ENCODE results near the gene ATP6V1B1.
A peak's percentile ranks its signal among the peaks of the same experiment; 100 is the strongest.

Gene ATP6V1B1

DNA sequence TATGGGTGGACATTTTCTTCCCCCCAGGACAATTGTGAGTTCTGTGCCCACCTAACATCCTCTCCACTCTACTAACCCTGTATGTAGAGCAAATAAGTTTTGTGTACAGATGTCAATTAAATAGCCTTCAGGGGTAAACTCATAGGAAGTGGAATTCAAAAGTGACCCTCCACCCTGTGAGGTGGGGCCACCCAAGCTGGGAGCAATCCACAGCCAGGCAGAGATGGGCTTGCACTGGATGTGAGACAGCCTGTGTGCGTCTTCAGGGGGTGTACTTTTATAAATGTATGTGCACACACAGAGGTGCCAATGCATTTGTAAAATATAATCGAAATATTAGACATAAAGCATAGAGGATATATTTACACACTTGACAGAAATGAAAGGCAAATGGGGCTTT is 33.1 kb upstream of the ATP6V1B1 start:
- H3K9ac ChIP-seq (ENCODE audit: low read length): no peak overlapping the region
- no peaks in the 10 kb centered on the region for H3K36me3 ChIP-seq (ENCODE audit: insufficient read depth, low read length)
- H3K9me3 ChIP-seq (ENCODE audit: low read length): no peaks in the 10 kb centered on the region
- H3K4me3 ChIP-seq (ENCODE audit: low read depth in 1 of 2, low read length in 2 of 2): peak overlapping the region in 1 of 2 donors; percentile 44
- H3K27me3 ChIP-seq (ENCODE audit: control insufficient read depth in 1 of 2, insufficient read depth in 2 of 2, low read length in 2 of 2): peaks cover 61 to 91% of the 10 kb centered on the region in 2 donors
- H3K4me1 ChIP-seq (ENCODE audit: insufficient read depth, low read length): peaks cover 11% of the 10 kb centered on the region
- no peak overlapping the region for H3K27ac ChIP-seq (ENCODE audit: low read depth, low read length)

DNA sequence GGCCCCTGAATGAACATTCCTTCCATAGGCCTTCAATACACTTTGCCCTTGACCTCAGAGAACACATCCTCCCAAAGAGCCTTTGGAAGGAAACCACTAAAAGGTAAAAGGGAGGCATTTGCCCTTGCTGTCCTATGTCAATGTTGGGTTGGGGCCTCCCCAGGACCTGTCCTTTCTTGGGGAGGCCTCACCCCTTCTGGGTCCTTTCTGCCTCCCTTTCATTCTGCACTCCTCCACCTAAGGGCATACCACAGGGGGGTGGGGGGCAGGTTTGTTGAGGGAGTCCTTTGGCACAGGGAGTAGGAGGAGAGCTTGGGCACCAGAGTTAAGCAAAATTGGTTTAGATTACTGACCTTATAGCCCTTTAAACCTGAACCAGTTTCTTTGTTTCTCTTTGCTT is 32.5 kb upstream of the ATP6V1B1 start:
- no peak overlapping the region for H3K4me3 ChIP-seq (ENCODE audit: low read depth in 1 of 2, low read length in 2 of 2)
- no peaks in the 10 kb centered on the region for H3K9me3 ChIP-seq (ENCODE audit: low read length)
- no peak overlapping the region for H3K9ac ChIP-seq (ENCODE audit: low read length)
- H3K27ac ChIP-seq (ENCODE audit: low read depth, low read length): no peak overlapping the region
- H3K27me3 ChIP-seq (ENCODE audit: control insufficient read depth in 1 of 2, insufficient read depth in 2 of 2, low read length in 2 of 2): peaks cover 60 to 92% of the 10 kb centered on the region in 2 donors
- peaks cover 11% of the 10 kb centered on the region for H3K4me1 ChIP-seq (ENCODE audit: insufficient read depth, low read length)
- H3K36me3 ChIP-seq (ENCODE audit: insufficient read depth, low read length): no peaks in the 10 kb centered on the region

DNA sequence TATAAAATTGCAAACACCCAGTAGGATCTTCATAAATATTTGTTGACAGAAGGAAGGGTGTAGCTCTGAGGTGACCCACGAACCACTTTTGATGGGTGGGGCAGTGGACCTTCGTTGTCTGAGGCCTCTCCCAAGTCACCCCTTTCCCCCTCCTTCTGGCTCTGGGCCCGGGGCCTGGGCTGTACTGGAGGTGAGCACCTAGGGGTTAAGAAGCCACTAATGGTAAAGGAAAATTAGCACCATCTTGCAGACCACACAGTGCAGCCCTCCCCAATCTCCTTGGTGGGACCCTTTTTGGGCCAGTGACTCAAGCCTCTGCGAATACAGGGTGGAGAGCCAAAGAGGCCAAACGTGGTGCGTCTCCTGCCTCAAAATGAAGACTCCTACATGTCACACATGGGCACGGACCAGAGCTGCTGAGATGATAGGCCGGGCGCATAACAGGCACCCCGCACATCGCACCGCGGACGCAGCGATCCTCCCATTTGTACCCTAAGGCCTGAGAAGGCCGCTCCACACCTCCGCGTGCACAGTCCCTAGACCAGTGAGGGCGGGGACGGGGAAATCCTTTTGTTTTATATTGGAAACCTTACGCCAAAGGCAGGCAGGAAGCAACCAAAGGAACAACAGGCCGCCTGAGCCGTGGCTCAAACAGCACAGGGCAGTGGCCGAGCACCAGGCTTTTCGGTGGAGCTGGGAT is 31.9 kb upstream of the ATP6V1B1 start:
- peaks cover 62 to 95% of the 10 kb centered on the region in 2 donors for H3K27me3 ChIP-seq (ENCODE audit: control insufficient read depth in 1 of 2, insufficient read depth in 2 of 2, low read length in 2 of 2)
- H3K4me3 ChIP-seq (ENCODE audit: low read depth in 1 of 2, low read length in 2 of 2): no peak overlapping the region
- no peaks in the 10 kb centered on the region for H3K9me3 ChIP-seq (ENCODE audit: low read length)
- peaks cover 11% of the 10 kb centered on the region for H3K4me1 ChIP-seq (ENCODE audit: insufficient read depth, low read length)
- H3K36me3 ChIP-seq (ENCODE audit: insufficient read depth, low read length): no peaks in the 10 kb centered on the region
- H3K27ac ChIP-seq (ENCODE audit: low read depth, low read length): no peak overlapping the region
- H3K9ac ChIP-seq (ENCODE audit: low read length): no peak overlapping the region

GRCh38 chr2:70904371-70905216 is 31.1 kb upstream of the ATP6V1B1 start:
- Histone ChIP-seq H3K27ac (ENCODE audit: low read depth, low read length) (no peak overlapping the region), H3K4me3 (ENCODE audit: low read depth in 1 of 2, low read length in 2 of 2) (no peak overlapping the region), H3K36me3 (ENCODE audit: insufficient read depth, low read length) (no peaks in the 10 kb centered on the region), H3K27me3 (ENCODE audit: control insufficient read depth in 1 of 2, insufficient read depth in 2 of 2, low read length in 2 of 2) (peaks cover 55 to 93% of the 10 kb centered on the region in 2 donors), H3K4me1 (ENCODE audit: insufficient read depth, low read length) (peaks cover 11% of the 10 kb centered on the region), H3K9me3 (ENCODE audit: low read length) (no peaks in the 10 kb centered on the region), H3K9ac (ENCODE audit: low read length) (no peak overlapping the region)

DNA sequence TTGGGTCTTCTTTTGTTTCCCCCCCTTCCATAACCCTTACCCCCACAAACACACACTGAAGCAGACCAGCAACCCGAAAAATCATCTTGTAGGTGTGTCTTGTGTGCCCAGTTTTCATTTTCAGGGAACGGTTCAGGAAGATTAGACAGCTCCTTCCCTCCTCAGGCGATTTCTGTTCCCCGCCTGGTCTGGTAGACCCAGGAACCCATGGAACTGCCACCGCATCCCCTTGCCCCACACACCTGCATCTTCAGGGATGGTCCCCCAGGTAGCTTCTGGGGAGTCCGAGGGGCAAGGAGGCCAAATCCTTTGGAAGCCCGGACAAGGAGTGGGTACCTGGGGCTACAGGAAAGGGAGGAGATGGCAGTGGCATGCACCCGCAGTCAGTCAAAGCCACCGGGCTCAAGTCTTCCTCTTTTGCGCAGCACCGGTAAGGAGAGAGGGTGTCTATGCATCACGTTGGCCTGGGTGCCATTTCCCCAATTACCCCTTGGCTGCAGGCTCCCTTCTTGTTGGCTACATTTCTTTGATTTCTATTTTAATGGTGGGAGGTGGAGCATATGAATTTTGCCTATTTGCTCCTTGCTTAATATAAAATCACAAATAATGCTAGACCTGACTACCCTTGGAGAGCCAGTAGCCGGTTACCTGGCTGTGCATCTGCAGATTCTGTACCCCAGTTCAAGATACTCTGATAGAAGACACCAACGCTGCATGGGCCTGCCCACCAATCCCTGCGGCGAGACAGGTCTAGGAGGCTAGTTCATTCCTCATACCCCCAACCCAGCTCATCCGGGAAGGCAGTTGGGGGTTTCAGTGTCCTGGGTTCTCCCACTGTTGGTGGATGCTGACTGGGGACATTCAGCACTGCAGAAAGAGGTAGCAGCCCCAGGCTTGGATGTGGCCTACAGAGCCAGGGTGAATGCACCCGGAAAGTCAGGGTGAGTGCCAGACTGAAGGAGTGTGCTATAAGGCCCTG is 30.0 kb upstream of the ATP6V1B1 start:
- no peak overlapping the region for H3K9ac ChIP-seq (ENCODE audit: low read length)
- H3K27me3 ChIP-seq (ENCODE audit: control insufficient read depth in 1 of 2, insufficient read depth in 2 of 2, low read length in 2 of 2): peaks cover 52 to 90% of the 10 kb centered on the region in 2 donors

DNA sequence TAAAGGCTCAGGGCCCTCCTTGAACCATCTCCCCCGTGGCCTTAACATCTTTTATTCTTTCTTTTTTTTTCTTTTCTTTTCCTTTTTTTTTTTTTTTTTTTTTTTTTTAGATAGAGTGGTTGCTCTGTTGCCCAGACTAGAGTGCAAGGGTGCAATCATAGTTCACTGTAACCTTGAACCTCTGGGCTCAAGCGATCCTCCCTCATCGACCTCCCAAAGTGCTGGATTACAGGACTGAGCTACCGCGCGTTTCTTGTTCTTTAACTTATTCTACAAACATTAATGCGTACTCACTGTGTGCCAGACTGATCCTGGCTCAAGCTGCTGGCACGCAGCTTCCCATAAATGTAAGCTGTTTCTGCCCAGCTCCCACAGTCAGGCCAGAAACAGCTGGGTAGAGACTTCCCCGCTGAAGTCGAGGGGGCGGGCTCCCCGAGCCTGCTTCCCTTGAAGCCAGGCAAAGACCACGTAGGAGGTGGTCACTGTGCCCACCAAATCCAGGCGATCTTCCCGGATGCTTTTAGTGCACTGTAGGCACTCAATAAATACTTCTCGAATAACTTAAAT is 29.2 kb upstream of the ATP6V1B1 start:
- H3K27ac ChIP-seq (ENCODE audit: low read depth, low read length): no peak overlapping the region
- H3K4me1 ChIP-seq (ENCODE audit: insufficient read depth, low read length): peaks cover 5% of the 10 kb centered on the region
- peaks cover 52 to 88% of the 10 kb centered on the region in 2 donors for H3K27me3 ChIP-seq (ENCODE audit: control insufficient read depth in 1 of 2, insufficient read depth in 2 of 2, low read length in 2 of 2)
- no peak overlapping the region for H3K4me3 ChIP-seq (ENCODE audit: low read depth in 1 of 2, low read length in 2 of 2)
- H3K9ac ChIP-seq (ENCODE audit: low read length): no peak overlapping the region
- no peaks in the 10 kb centered on the region for H3K36me3 ChIP-seq (ENCODE audit: insufficient read depth, low read length)
- no peaks in the 10 kb centered on the region for H3K9me3 ChIP-seq (ENCODE audit: low read length)

More for the DNA sequence above, 30.0 kb upstream of the ATP6V1B1 start:
- Histone ChIP-seq H3K4me1 (ENCODE audit: insufficient read depth, low read length) (peaks cover 10% of the 10 kb centered on the region), H3K27ac (ENCODE audit: low read depth, low read length) (no peak overlapping the region), H3K9me3 (ENCODE audit: low read length) (no peaks in the 10 kb centered on the region), H3K4me3 (ENCODE audit: low read depth in 1 of 2, low read length in 2 of 2) (no peak overlapping the region), H3K36me3 (ENCODE audit: insufficient read depth, low read length) (no peaks in the 10 kb centered on the region)

DNA sequence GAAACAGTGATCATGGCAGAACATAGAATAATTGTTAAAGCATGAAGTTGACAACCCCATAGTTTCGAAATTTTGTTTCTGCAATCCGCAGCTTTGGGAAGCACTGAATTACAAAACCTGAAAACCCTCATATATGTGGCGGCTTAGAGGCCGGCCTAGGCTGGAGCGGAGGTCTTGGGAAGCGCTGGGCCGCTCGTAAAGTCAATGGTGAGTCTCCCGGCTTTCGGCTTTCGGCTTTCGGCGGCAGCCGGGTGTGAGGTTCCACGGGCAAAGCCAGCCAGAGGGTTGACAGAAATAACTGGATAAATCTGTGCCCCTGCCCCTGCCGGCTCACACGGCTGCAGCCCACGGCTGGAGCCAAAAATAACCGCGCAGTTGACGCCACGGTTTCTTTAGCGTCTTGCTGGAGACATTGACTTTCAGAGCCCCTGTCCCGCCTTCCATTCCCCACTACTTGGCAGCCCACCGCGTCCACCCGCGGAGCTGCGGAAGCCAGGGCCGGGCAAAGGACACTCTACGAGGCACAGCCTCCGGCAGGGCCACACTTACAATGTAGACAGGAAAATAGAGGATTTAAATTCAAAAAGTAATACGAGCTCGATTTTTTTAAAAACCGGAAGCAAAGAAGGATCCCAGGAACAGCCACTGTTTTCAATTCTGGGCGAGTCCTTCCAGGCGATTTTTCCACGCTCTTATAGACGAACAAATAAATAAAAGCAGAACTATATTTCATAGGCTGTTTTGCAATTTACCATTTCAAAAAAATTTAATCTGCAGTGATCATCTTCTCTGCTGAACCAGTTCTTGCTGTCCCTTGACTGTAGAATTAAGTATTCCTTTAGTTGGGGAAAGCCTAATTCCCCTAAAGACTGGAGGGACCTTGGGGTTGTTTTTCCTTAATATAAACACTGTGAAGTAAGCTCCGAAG is 28.3 kb upstream of the ATP6V1B1 start:
- Histone ChIP-seq H3K9me3 (ENCODE audit: low read length) (no peaks in the 10 kb centered on the region), H3K9ac (ENCODE audit: low read length) (no peak overlapping the region), H3K27ac (ENCODE audit: low read depth, low read length) (no peak overlapping the region), H3K27me3 (ENCODE audit: control insufficient read depth in 1 of 2, insufficient read depth in 2 of 2, low read length in 2 of 2) (peaks cover 47 to 81% of the 10 kb centered on the region in 2 donors), H3K4me1 (ENCODE audit: insufficient read depth, low read length) (no peaks in the 10 kb centered on the region), H3K36me3 (ENCODE audit: insufficient read depth, low read length) (no peaks in the 10 kb centered on the region), H3K4me3 (ENCODE audit: low read depth in 1 of 2, low read length in 2 of 2) (peak overlapping the region in 1 of 2 donors; percentile 13)

DNA sequence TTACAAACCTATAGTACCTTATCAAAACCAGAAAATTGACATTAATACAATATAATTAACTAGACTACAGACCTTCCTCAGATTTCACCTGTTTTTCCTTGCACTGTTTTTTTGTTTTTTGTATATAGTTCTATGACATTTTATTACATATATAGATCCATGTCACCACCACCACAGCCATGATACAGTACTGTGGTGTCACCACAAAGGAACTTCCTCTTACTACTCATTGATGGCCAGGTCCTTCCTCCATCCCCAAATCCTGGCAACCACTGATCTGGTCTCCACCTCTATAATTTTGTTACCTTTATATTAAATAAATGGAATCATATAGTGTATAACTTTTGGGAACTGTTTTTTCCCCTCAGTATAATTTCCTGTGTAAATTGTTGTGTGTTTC is 19.4 kb upstream of the ATP6V1B1 start:
- H3K4me1 ChIP-seq (ENCODE audit: insufficient read depth, low read length): no peaks in the 10 kb centered on the region
- no peak overlapping the region for H3K4me3 ChIP-seq (ENCODE audit: low read depth in 1 of 2, low read length in 2 of 2)
- no peak overlapping the region for H3K27ac ChIP-seq (ENCODE audit: low read depth, low read length)
- H3K9ac ChIP-seq (ENCODE audit: low read length): no peak overlapping the region
- peaks cover 0 to 13% of the 10 kb centered on the region in 2 donors for H3K27me3 ChIP-seq (ENCODE audit: control insufficient read depth in 1 of 2, insufficient read depth in 2 of 2, low read length in 2 of 2)
- no peaks in the 10 kb centered on the region for H3K9me3 ChIP-seq (ENCODE audit: low read length)
- H3K36me3 ChIP-seq (ENCODE audit: insufficient read depth, low read length): no peaks in the 10 kb centered on the region

GRCh38 chr2:70918016-70918415 is 17.7 kb upstream of the ATP6V1B1 start:
- H3K4me1 ChIP-seq (ENCODE audit: insufficient read depth, low read length): no peaks in the 10 kb centered on the region
- H3K27ac ChIP-seq (ENCODE audit: low read depth, low read length): no peak overlapping the region
- no peak overlapping the region for H3K4me3 ChIP-seq (ENCODE audit: low read depth in 1 of 2, low read length in 2 of 2)
- H3K27me3 ChIP-seq (ENCODE audit: control insufficient read depth in 1 of 2, insufficient read depth in 2 of 2, low read length in 2 of 2): peaks cover 0 to 13% of the 10 kb centered on the region in 2 donors
- H3K9me3 ChIP-seq (ENCODE audit: low read length): no peaks in the 10 kb centered on the region
- H3K36me3 ChIP-seq (ENCODE audit: insufficient read depth, low read length): no peaks in the 10 kb centered on the region
- H3K9ac ChIP-seq (ENCODE audit: low read length): no peak overlapping the region

DNA sequence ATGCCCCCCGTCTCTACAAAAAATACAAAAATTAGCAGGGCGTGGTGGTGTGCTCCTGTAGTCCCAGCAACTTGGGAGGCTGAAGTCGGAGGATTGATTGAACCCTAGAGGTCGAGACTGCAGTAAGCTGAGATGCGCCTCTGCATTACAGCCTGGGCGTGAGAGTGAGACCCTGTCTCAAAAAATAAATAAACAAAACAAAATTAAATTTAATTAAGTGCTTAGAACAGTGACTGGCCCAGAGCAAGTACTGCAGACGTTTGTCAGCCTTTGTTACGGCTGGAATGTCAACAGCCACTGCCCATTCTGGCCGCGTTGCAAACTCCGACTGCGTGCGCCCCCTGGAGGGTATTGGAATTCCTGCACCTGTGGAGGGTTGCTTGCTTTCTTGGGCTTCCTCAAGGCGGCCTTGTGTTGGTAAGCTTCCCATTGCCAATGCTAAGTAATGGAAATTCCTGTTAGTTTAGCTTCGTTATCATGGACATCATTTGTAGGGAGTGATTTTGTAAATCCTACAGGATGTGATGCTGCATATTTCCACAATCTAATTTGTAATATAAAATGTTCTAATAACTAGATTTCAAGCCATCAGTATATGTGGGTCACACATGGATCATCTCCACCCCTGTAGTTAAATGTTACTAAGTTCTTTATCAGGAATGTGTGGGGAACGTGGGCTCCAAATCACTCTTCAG is 15.9 kb upstream of the ATP6V1B1 start:
- Histone ChIP-seq H3K4me3 (ENCODE audit: low read depth in 1 of 2, low read length in 2 of 2) (no peak overlapping the region), H3K4me1 (ENCODE audit: insufficient read depth, low read length) (no peaks in the 10 kb centered on the region), H3K27me3 (ENCODE audit: control insufficient read depth in 1 of 2, insufficient read depth in 2 of 2, low read length in 2 of 2) (peaks cover 0 to 13% of the 10 kb centered on the region in 2 donors), H3K36me3 (ENCODE audit: insufficient read depth, low read length) (no peaks in the 10 kb centered on the region), H3K9me3 (ENCODE audit: low read length) (no peaks in the 10 kb centered on the region), H3K27ac (ENCODE audit: low read depth, low read length) (no peak overlapping the region), H3K9ac (ENCODE audit: low read length) (no peak overlapping the region)
